DND-41 (cell line): ENCODE measurements around the gene RYR2.

Experiments
- ATAC-seq: fragments of 200-7000 bp; cut with Tn5 transposase; 3 replicates; pipeline ENCODE4 v1.9.1; 2021; ENCODE audit warnings: low read depth; ENCODE audit not compliant: insufficient read depth
- DNase-seq: peaks from one replicate; pipeline ENCODE4 v3.0.0-alpha.2; 2020
- H2AFZ ChIP-seq: 2 replicates; pipeline ENCODE4 v1.6.0; 2012; ENCODE audit warnings: low read depth, low read length
- H3K27ac ChIP-seq: 2 replicates; pipeline ENCODE4 v1.5.1; 2012; ENCODE audit warnings: low read length, inconsistent platforms
- H3K27me3 ChIP-seq: fragments of 200-600 bp; sonication (generic); 2 replicates; pipeline ENCODE4 v1.6.0; 2012; ENCODE audit warnings: low read length, mild to moderate bottlenecking, inconsistent platforms; ENCODE audit not compliant: insufficient read depth, poor library complexity
- H3K36me3 ChIP-seq: 2 replicates; pipeline ENCODE4 v1.5.1; 2012; ENCODE audit warnings: low read length, inconsistent platforms; ENCODE audit not compliant: insufficient read depth
- H3K4me1 ChIP-seq: 2 replicates; pipeline ENCODE4 v1.5.1; 2012; ENCODE audit warnings: mild to moderate bottlenecking, low read length; ENCODE audit not compliant: insufficient read depth
- H3K4me2 ChIP-seq: 2 replicates; pipeline ENCODE4 v1.6.0; 2012; ENCODE audit warnings: mild to moderate bottlenecking, moderate library complexity, low read length, inconsistent platforms; ENCODE audit not compliant: insufficient read depth
- H3K4me3 ChIP-seq, 2 experiments: fragments of 200-600 bp in 1 of 2; shearing (Covaris generic) in 1 of 2; 2 replicates each; pipeline ENCODE4 v1.5.1; 2012 to 2016; ENCODE audit warnings: inconsistent platforms in 2 of 2, low read length in 2 of 2, mild to moderate bottlenecking in 2 of 2, low read depth in 1 of 2, moderate library complexity in 1 of 2
- H3K79me2 ChIP-seq: 2 replicates; pipeline ENCODE4 v1.6.0; 2012; ENCODE audit warnings: low read length, inconsistent platforms; ENCODE audit not compliant: insufficient read depth
- H3K9ac ChIP-seq: 2 replicates; pipeline ENCODE4 v1.6.0; 2012; ENCODE audit warnings: low read depth, mild to moderate bottlenecking, inconsistent platforms, low read length, moderate library complexity
- H3K9me3 ChIP-seq: 2 replicates; pipeline ENCODE4 v1.5.1; 2012; ENCODE audit warnings: low read length, moderate library complexity, mild to moderate bottlenecking, inconsistent platforms; ENCODE audit not compliant: insufficient read depth, severe bottlenecking
- H4K20me1 ChIP-seq: 2 replicates; pipeline ENCODE4 v1.6.0; 2012; ENCODE audit warnings: low read length; ENCODE audit not compliant: insufficient read depth
- CTCF ChIP-seq: IDR thresholded peaks from 2 replicates; pipeline ENCODE4 v1.5.1; 2012; ENCODE audit warnings: borderline replicate concordance, low read length, moderate library complexity, mild to moderate bottlenecking; ENCODE audit not compliant: poor library complexity, severe bottlenecking; ENCODE audit errors: extremely low read depth
- EZH2 ChIP-seq: IDR thresholded peaks from 3 replicates; pipeline ENCODE4 v1.6.1; 2012; ENCODE audit warnings: borderline replicate concordance, low read depth, mild to moderate bottlenecking, moderate library complexity, low read length, inconsistent platforms; ENCODE audit not compliant: severe bottlenecking

The RYR2 gene

GRCh38 chr1:237074371-237075117 is 32.6 kb downstream of the RYR2 start:
- H3K4me1 ChIP-seq: no peaks in the 10 kb centered on the region
- no peak for TF ChIP-seq CTCF
- TF ChIP-seq EZH2: no peak
- no peak for DNase-seq
- H3K79me2 ChIP-seq: no peaks in the 10 kb centered on the region
- H3K9ac ChIP-seq: no peak overlapping the region
- H3K27ac ChIP-seq: no peak overlapping the region
- H3K27me3 ChIP-seq: no peaks in the 10 kb centered on the region
- no peak for ATAC-seq
- H2AFZ ChIP-seq: no peak overlapping the region
- H4K20me1 ChIP-seq: no peaks in the 10 kb centered on the region
- no peak overlapping the region for H3K4me2 ChIP-seq
- H3K9me3 ChIP-seq: no peaks in the 10 kb centered on the region
- H3K4me3 ChIP-seq: no peak overlapping the region
- H3K36me3 ChIP-seq: no peaks in the 10 kb centered on the region

- Histone ChIP-seq H3K27ac (no peak overlapping the region), H2AFZ (no peak overlapping the region), H3K79me2 (no peaks in the 10 kb centered on the region), H3K27me3 (no peaks in the 10 kb centered on the region), H3K9ac (no peak overlapping the region), H4K20me1 (no peaks in the 10 kb centered on the region), H3K9me3 (no peaks in the 10 kb centered on the region), H3K4me2 (no peak overlapping the region), H3K36me3 (no peaks in the 10 kb centered on the region), H3K4me3 (no peak overlapping the region), H3K4me1 (no peaks in the 10 kb centered on the region)
- TF ChIP-seq CTCF (no peak), EZH2 (no peak)
- ATAC-seq (no peak), DNase-seq (no peak)
Measured at GRCh38 chr1:237084341-237085077, 42.5 kb downstream of the RYR2 start.

- no peak for ATAC-seq
- TF ChIP-seq EZH2: no peak
- TF ChIP-seq CTCF: no peak
- Histone ChIP-seq H3K27ac (no peak overlapping the region), H3K4me1 (no peaks in the 10 kb centered on the region), H3K4me2 (no peak overlapping the region), H3K4me3 (no peak overlapping the region), H3K9me3 (no peaks in the 10 kb centered on the region), H3K79me2 (no peaks in the 10 kb centered on the region), H4K20me1 (no peaks in the 10 kb centered on the region), H3K36me3 (no peaks in the 10 kb centered on the region), H2AFZ (no peak overlapping the region), H3K9ac (no peak overlapping the region), H3K27me3 (no peaks in the 10 kb centered on the region)
- no peak for DNase-seq
Measured at GRCh38 chr1:237091691-237092090, 49.7 kb downstream of the RYR2 start.
